22Rv1 (cell line): ENCODE results near the gene CPHXL.

Experiments
- CTCF ChIP-seq: fragments of 450-650 bp; IDR thresholded peaks from 2 replicates; pipeline ENCODE4 v1.5.1; 2017; ENCODE audit warnings: mild to moderate bottlenecking
- ZFX ChIP-seq: fragments of 450-650 bp; IDR thresholded peaks from 2 replicates; pipeline ENCODE4 v1.6.1; 2017; ENCODE audit warnings: antibody characterized with exemption, borderline replicate concordance

- TF ChIP-seq CTCF (peak; percentile 54), ZFX (no peak)
Measured at GRCh38 chr16:75695708-75696107, 30.6 kb downstream of the CPHXL start.
